Kidney (tissue), 14 donors: ENCODE measurements around the gene CD300LD. TPM values are rescaled to one million over a fixed set of nuclear protein-coding genes. Genes with fewer than 3 reads are reported as not detected.

Source experiments
- DNase-seq, 5 donors: peaks; one replicate each; pipeline ENCODE4 v3.0.0-alpha.2; 2013 to 2020
- FAIRE-seq: peaks from 2 replicates; lab custom pipeline; 2012; peaks lifted over from hg19 to GRCh38; lab: Jason Lieb, UNC
- H3K27ac ChIP-seq, 2 donors: one replicate each; pipeline ENCODE4 v1.7.0; 2013; ENCODE audit warnings: low read depth in 2 of 2, low read length in 2 of 2, inconsistent platforms in 1 of 2
- H3K27me3 ChIP-seq: one replicate; pipeline ENCODE4 v1.7.1; 2013; ENCODE audit warnings: low read length, inconsistent platforms; ENCODE audit not compliant: control insufficient read depth, insufficient read depth
- H3K36me3 ChIP-seq, 3 donors: one replicate each; pipeline versions ENCODE4 v1.7.0 to v1.7.1; 2013; ENCODE audit warnings: low read length in 3 of 3, control low read depth in 1 of 3, inconsistent platforms in 1 of 3; ENCODE audit not compliant: insufficient read depth in 3 of 3, control insufficient read depth in 2 of 3
- H3K4me1 ChIP-seq, 3 donors: one replicate each; pipeline versions ENCODE4 v1.7.0 to v1.7.1; 2013; ENCODE audit warnings: low read length in 3 of 3, inconsistent platforms in 1 of 3, low read depth in 1 of 3; ENCODE audit not compliant: control insufficient read depth in 2 of 3, insufficient read depth in 2 of 3
- H3K4me3 ChIP-seq, 3 donors: one replicate each; pipeline versions ENCODE4 v1.7.0 to v1.8.1; 2013; ENCODE audit warnings: low read length in 3 of 3, control low read depth in 1 of 3, inconsistent platforms in 1 of 3
- H3K9ac ChIP-seq, 3 donors: one replicate each; pipeline versions ENCODE4 v1.7.0 to v1.7.1; 2013; ENCODE audit warnings: low read length in 3 of 3, control low read depth in 1 of 3, inconsistent platforms in 1 of 3
- H3K9me3 ChIP-seq, 3 donors: one replicate each; pipeline versions ENCODE4 v1.7.0 to v1.7.1; 2013; ENCODE audit warnings: low read length in 3 of 3, control low read depth in 1 of 3, inconsistent platforms in 1 of 3; ENCODE audit not compliant: control insufficient read depth in 2 of 3, insufficient read depth in 1 of 3
- intact Hi-C: fragments of 100-400 bp; cut with DNase I; formaldehyde crosslinking; loops from one replicate; pipeline ENCODE4 v1.11.1; 2022
- polyA plus RNA-seq: library from polyadenylated mRNA; stranded (reverse); fragments of 350-450 nt; fragmentation: Illumina TruSeq; extraction: RNeasy Lipid Tissue Mini Kit (QIAGEN cat#74804); gene quantifications from one replicate; pipeline ENCODE4 v1.2.3, GENCODE V29; 2014; ENCODE audit warnings: low read depth, low replicate concordance; ENCODE audit not compliant: insufficient read depth
- total RNA-seq: library from RNA; stranded (reverse); fragmentation: NEBNext Ultra II Directional; extraction: Animal tissue kit (Norgen Biotek cat#: 25700); gene quantifications from one replicate; pipeline ENCODE4 v1.2.1, GENCODE V29; 2021
- TF ChIP-seq, protein P1 (sequence below): IDR thresholded peaks from 3 replicates; pipeline ENCODE4 v1.5.1; 2012; ENCODE audit warnings: mild to moderate bottlenecking, moderate library complexity, borderline replicate concordance; ENCODE audit not compliant: insufficient read depth; ENCODE audit errors: extremely low read depth
- donor health status: control.
- donor health status: control.
- donor health status: control.
- donor health status: control.
- donor health status: control.
- donor health status: DM: yes; HTN: yes; CAD: no.
- donor health status: Normal renal cell carcinoma (clear cell type).

Gene CD300LD
- total and polyA plus RNA-seq, 2 donors from 2014 or later: not detected

DNA sequence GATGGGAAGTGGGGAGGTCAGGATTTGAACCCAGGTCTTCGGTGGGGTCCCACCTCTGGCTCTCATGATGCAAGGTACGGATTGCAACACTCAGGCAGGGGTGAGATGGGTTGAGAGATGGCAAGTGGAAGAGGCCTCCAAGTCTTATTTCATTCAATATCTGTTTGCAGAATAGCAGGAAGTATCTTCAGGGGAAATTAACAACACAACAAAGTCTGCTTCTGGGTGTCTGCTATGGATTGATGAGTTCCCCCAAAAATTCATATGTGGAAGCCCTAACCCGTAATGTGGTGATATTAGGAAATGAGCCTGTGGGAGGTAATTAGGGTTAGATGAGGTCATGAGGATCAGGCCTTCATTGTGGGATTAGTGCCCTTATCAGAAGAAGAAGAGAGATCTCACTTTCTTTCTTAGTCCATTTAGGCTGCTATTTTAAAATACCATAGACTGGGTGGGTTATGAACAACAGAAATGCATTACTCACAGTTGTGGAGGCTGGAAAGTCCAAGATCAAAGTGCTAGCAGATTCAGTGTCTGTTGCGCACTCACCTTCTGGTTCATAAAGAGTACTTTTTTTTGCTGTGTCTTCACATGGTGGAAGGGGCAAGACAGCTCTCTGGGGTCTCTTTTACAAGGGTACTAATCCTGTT lies 20.3 kb downstream of the CD300LD start:
- FAIRE-seq (no peak), DNase-seq (no peak)
- no peak overlapping the region for H3K27ac ChIP-seq
- peaks cover 0 to 4% (median 0%) of the 10 kb centered on the region in 3 donors for H3K4me1 ChIP-seq
- H3K36me3 ChIP-seq: no peaks in the 10 kb centered on the region
- TF ChIP-seq, protein P1, sequence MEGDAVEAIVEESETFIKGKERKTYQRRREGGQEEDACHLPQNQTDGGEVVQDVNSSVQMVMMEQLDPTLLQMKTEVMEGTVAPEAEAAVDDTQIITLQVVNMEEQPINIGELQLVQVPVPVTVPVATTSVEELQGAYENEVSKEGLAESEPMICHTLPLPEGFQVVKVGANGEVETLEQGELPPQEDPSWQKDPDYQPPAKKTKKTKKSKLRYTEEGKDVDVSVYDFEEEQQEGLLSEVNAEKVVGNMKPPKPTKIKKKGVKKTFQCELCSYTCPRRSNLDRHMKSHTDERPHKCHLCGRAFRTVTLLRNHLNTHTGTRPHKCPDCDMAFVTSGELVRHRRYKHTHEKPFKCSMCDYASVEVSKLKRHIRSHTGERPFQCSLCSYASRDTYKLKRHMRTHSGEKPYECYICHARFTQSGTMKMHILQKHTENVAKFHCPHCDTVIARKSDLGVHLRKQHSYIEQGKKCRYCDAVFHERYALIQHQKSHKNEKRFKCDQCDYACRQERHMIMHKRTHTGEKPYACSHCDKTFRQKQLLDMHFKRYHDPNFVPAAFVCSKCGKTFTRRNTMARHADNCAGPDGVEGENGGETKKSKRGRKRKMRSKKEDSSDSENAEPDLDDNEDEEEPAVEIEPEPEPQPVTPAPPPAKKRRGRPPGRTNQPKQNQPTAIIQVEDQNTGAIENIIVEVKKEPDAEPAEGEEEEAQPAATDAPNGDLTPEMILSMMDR: no peak
- H3K9me3 ChIP-seq: peaks cover 0 to 3% (median 3%) of the 10 kb centered on the region in 3 donors
- intact Hi-C loops: no loop called here
- H3K9ac ChIP-seq: no peak overlapping the region
- no peaks in the 10 kb centered on the region for H3K27me3 ChIP-seq
- H3K4me3 ChIP-seq: no peak overlapping the region

DNA sequence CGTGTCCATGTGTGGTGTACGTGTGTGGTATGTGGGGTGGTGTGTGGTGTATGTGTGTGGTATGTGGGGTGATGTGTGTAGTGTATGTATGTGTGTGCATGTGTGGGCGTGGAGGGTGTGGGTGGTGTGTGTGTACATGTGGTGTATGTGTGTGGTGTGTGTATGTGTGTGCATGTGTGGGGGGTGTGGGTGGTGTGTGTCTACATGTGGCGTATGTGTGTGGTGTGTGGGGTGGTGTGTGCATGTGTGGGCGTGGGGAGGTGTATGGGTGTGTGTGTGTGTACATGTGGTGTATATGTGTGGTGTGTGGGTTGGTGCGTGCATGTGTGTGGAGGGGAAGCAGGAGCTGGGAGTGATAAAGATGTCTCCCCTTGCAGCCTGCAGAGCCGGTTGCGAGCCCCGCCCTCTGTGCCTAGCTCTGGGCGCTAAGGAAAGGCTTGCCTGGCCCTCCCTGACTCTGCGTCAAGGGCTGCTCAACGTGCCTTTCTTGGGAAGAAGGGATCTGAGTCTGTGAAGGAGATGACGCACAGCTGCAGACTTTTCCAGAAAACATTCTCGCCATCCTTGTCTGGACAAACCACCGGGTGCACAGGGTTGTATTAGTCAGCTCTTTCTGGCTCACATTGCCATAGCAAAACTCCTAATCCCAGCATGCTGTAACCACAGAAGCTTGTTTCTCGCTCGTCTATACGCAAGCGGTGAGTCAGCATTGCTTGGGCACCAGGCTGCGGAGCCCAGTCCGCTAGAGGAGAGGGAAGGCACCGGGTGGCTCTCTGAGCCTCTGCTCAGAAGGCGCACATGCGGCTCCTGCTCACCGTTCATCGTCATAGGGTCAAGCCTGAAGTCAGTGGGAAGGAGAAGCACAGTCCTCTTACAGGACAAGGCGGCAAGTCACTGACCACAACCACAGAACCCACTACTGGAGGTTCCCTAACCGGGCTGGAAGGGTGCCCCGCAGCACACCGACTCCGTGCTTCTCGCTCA lies 22.8 kb downstream of the CD300LD start:
- Histone ChIP-seq H3K36me3 (no peaks in the 10 kb centered on the region), H3K27me3 (no peaks in the 10 kb centered on the region), H3K4me3 (peak overlapping the region in 1 of 3 donors; percentile 21), H3K9me3 (peaks cover 0 to 3% (median 3%) of the 10 kb centered on the region in 3 donors), H3K4me1 (peaks cover 0 to 4% (median 0%) of the 10 kb centered on the region in 3 donors), H3K9ac (no peak overlapping the region), H3K27ac (no peak overlapping the region)
- FAIRE-seq: no peak
- intact Hi-C loops: no loop called here
- TF ChIP-seq, protein P1: no peak
- peak in 1 of 5 donors; percentile 31 for DNase-seq

DNA sequence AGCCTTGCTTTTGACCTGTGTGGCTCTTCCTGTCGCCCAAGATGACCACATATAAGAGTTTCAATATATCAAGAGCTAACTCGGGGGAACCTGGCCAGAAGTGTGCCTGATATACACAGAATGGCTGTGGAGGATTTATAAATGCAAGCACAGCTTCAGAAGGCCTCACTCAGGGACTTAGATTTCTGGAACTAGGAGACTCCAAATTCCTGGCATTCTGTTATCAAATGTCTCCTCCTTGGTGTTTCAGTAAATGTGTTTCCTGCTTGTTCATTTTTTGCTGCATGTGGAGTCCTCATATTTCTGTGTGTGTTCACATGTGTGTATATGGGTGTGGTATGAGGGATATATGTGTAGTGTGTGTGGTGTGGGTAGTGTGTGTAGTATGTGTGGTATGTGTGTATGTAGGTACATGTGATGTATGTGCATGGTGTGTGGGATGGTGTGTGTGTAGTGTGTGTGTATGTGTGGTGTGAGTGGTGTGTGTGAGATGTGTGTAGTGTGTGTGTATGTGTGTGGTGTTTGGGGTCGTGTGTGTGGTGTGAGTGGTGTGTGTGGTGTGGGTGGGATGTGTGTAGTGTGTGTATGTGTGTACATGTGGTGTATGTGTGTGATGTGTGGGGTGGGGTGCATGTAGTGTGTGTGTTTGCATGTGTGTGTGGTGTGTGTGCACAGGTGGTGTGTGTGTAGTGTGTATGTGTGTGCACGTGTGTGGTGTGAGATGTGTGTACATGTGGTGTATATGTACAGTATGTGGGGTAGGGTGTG lies 23.8 kb downstream of the CD300LD start:
- Histone ChIP-seq H3K36me3 (no peaks in the 10 kb centered on the region), H3K9me3 (peaks cover 0 to 3% (median 3%) of the 10 kb centered on the region in 3 donors), H3K4me3 (peak overlapping the region in 1 of 3 donors; percentile 21), H3K27ac (no peak overlapping the region), H3K9ac (no peak overlapping the region), H3K4me1 (peaks cover 0 to 4% (median 0%) of the 10 kb centered on the region in 3 donors), H3K27me3 (no peaks in the 10 kb centered on the region)
- TF ChIP-seq, protein P1: no peak
- FAIRE-seq (no peak), DNase-seq (no peak)
- intact Hi-C loops: no loop called here
